CD14-positive monocyte (primary cell): ENCODE results near the gene FBXL13. TPM values are rescaled to one million over a fixed set of nuclear protein-coding genes. Genes with fewer than 3 reads are reported as not detected.

ENCODE experiments used
- DNase-seq, 3 donors: peaks; one replicate each; pipeline ENCODE4 v3.0.0-alpha.2; 2011 to 2022
- H2AFZ ChIP-seq: 2 replicates; pipeline ENCODE4 v1.6.0; 2012; ENCODE audit warnings: mild to moderate bottlenecking, low read depth, low read length, inconsistent platforms; ENCODE audit not compliant: insufficient read depth, poor library complexity, severe bottlenecking
- H3K27ac ChIP-seq, 2 donors: 1 replicate in 1 of 2; 2 replicates in 1 of 2; pipeline ENCODE4 v1.5.1; 2012 to 2013; ENCODE audit warnings: low read length in 2 of 2, control low read depth in 1 of 2, inconsistent platforms in 1 of 2, low read depth in 1 of 2, mild to moderate bottlenecking in 1 of 2
- H3K27me3 ChIP-seq, 2 donors: one replicate each; pipeline versions ENCODE4 v1.6.0 to v1.6.1; 2011 to 2013; ENCODE audit warnings: low read length in 2 of 2; ENCODE audit not compliant: control insufficient read depth in 2 of 2, insufficient read depth in 2 of 2
- H3K36me3 ChIP-seq, 2 donors: replicated peaks in 1 of 2; 1 replicate in 1 of 2; 2 replicates in 1 of 2; pipeline versions ENCODE4 v1.5.1 to v1.6.1; 2012 to 2013; ENCODE audit warnings: low read length in 2 of 2, control low read depth in 1 of 2, inconsistent platforms in 1 of 2, mild to moderate bottlenecking in 1 of 2; ENCODE audit not compliant: insufficient read depth in 2 of 2, control insufficient read depth in 1 of 2
- H3K4me1 ChIP-seq, 2 donors: 1 replicate in 1 of 2; 2 replicates in 1 of 2; pipeline versions ENCODE4 v1.5.1 to v1.6.1; 2012 to 2013; ENCODE audit warnings: low read length in 2 of 2, control low read depth in 1 of 2, inconsistent platforms in 1 of 2, mild to moderate bottlenecking in 1 of 2, moderate library complexity in 1 of 2; ENCODE audit not compliant: insufficient read depth in 2 of 2, control insufficient read depth in 1 of 2
- H3K4me2 ChIP-seq: replicated peaks from 2 replicates; pipeline ENCODE3; 2012; ENCODE audit warnings: low read length, moderate library complexity, mild to moderate bottlenecking; ENCODE audit not compliant: poor library complexity, severe bottlenecking; ENCODE audit errors: extremely low read depth
- H3K4me3 ChIP-seq, 3 experiments: fragments of 200-600 bp in 1 of 3; sonication (generic) in 1 of 3; replicated peaks in 1 of 3; 1 replicate in 2 of 3; 2 replicates in 1 of 3; pipeline ENCODE4 v1.5.1; 2011 to 2013; ENCODE audit warnings: low read length in 3 of 3, mild to moderate bottlenecking in 3 of 3, control low read depth in 2 of 3, low read depth in 2 of 3, inconsistent platforms in 1 of 3, moderate library complexity in 1 of 3
- H3K79me2 ChIP-seq: 2 replicates; pipeline ENCODE4 v1.6.0; 2012; ENCODE audit warnings: mild to moderate bottlenecking, control low read depth, inconsistent platforms, low read length, moderate library complexity; ENCODE audit not compliant: insufficient read depth
- H3K9ac ChIP-seq: 2 replicates; pipeline ENCODE4 v1.6.0; 2017; ENCODE audit warnings: low read length, mild to moderate bottlenecking; ENCODE audit not compliant: insufficient read depth, poor library complexity, severe bottlenecking
- H3K9me3 ChIP-seq, 2 donors: replicated peaks in 1 of 2; 1 replicate in 1 of 2; 2 replicates in 1 of 2; pipeline versions ENCODE4 v1.5.1 to v1.6.1; 2012 to 2013; ENCODE audit warnings: low read length in 2 of 2, control low read depth in 1 of 2; ENCODE audit not compliant: control insufficient read depth in 1 of 2, insufficient read depth in 1 of 2
- H4K20me1 ChIP-seq: 2 replicates; pipeline ENCODE4 v1.6.0; 2012; ENCODE audit warnings: mild to moderate bottlenecking, low read length, control low read depth, moderate library complexity; ENCODE audit not compliant: insufficient read depth
- H3K27ac Mint-ChIP-seq, 7 donors: one replicate each; pipeline ENCODE4 v1.8.0; 2020; ENCODE audit warnings: mild to moderate bottlenecking in 7 of 7, mixed read lengths in 7 of 7, moderate library complexity in 6 of 7, inconsistent platforms in 2 of 7
- H3K27me3 Mint-ChIP-seq, 3 donors: one replicate each; pipeline ENCODE4 v1.8.0; 2021 to 2022; ENCODE audit warnings: low read depth in 3 of 3, mild to moderate bottlenecking in 3 of 3, mixed read lengths in 3 of 3, moderate library complexity in 3 of 3, inconsistent platforms in 1 of 3
- H3K36me3 Mint-ChIP-seq, 2 donors: one replicate each; pipeline ENCODE4 v1.8.0; 2020; ENCODE audit warnings: mixed read lengths in 2 of 2, inconsistent platforms in 1 of 2, mild to moderate bottlenecking in 1 of 2
- H3K4me1 Mint-ChIP-seq: one replicate; pipeline ENCODE4 v1.8.0; 2020; ENCODE audit warnings: mild to moderate bottlenecking, mixed read lengths
- H3K4me3 Mint-ChIP-seq, 2 donors: one replicate each; pipeline ENCODE4 v1.8.0; 2020; ENCODE audit warnings: mild to moderate bottlenecking in 2 of 2, mixed read lengths in 2 of 2, moderate library complexity in 1 of 2
- H3K9me3 Mint-ChIP-seq, 7 donors: one replicate each; pipeline ENCODE4 v1.8.0; 2020 to 2022; ENCODE audit warnings: mixed read lengths in 7 of 7, mild to moderate bottlenecking in 6 of 7, moderate library complexity in 6 of 7, inconsistent platforms in 2 of 7
- CTCF ChIP-seq: fragments of 200-600 bp; IDR thresholded peaks from one replicate; pipeline ENCODE4 v1.8.0; 2022; ENCODE audit warnings: antibody characterized with exemption, mild to moderate bottlenecking
- WGBS: methylation state at CpG from one replicate; pipeline ENCODE4 v1.1.5; 2013; ENCODE audit warnings: missing lambda C conversion rate; ENCODE audit not compliant: insufficient coverage; 5-methylcytosine and 5-hydroxymethylcytosine counted together
- intact Hi-C, 2 donors: fragments of 100-400 bp; cut with micrococcal nuclease; formaldehyde crosslinking; loops; one replicate each; pipeline versions ENCODE4 v1.15.0 to v1.15.1; 2023
- polyA plus RNA-seq, 3 donors: library from polyadenylated mRNA; depleted of rRNA in 1 of 3; unstranded in 2 of 3; stranded (reverse) in 1 of 3; fragments of 300-500 nt in 2 of 3; fragments of >200 nt in 1 of 3; fragmentation: Illumina TruSeq in 2 of 3; gene quantifications; 1 replicate in 2 of 3; 2 replicates in 1 of 3; pipeline ENCODE4 v1.2.3, GENCODE V29; 2012 to 2021

Gene FBXL13
- polyA plus RNA-seq, 3 donors = 0.05 TPM; not detected in 2

- H3K79me2 ChIP-seq = no peaks in the 10 kb centered on the region
- H3K4me2 ChIP-seq = no peak overlapping the region
- intact Hi-C loops = no loop called here
These were observed 238.2 kb downstream of the FBXL13 start for GRCh38 chr7:102836191-102836919.

GRCh38 chr7:102834999-102835398 lies 239.6 kb downstream of the FBXL13 start:
- Histone ChIP-seq H2AFZ (no peak overlapping the region), H3K27ac (no peak overlapping the region), H4K20me1 (no peaks in the 10 kb centered on the region), H3K4me2 (no peak overlapping the region), H3K9ac (no peak overlapping the region), H3K9me3 (no peaks in the 10 kb centered on the region), H3K4me1 (no peaks in the 10 kb centered on the region), H3K79me2 (no peaks in the 10 kb centered on the region), H3K27me3 (no peaks in the 10 kb centered on the region), H3K36me3 (no peaks in the 10 kb centered on the region), H3K4me3 (no peak overlapping the region)
- Mint-ChIP-seq H3K4me3 (no peak overlapping the region), H3K27me3 (no peaks in the 10 kb centered on the region), H3K4me1 (no peaks in the 10 kb centered on the region), H3K9me3 (peaks cover 0 to 3% (median 0%) of the 10 kb centered on the region in 7 donors), H3K27ac (no peak overlapping the region), H3K36me3 (peaks cover 8 to 16% of the 10 kb centered on the region in 2 donors)
- no peak for TF ChIP-seq CTCF
- 100% methylated on average over 1 of the region's 1 CpG for WGBS
- intact Hi-C loops = no loop called here
- no peak for DNase-seq

More at GRCh38 chr7:102836191-102836919, 238.2 kb downstream of the FBXL13 start:
- H4K20me1 ChIP-seq = no peaks in the 10 kb centered on the region
- WGBS = 100% methylated on average over 2 of the region's 6 CpGs
- H3K27ac ChIP-seq = no peak overlapping the region
- no peak overlapping the region for H3K4me3 ChIP-seq
- no peak overlapping the region for H2AFZ ChIP-seq
- H3K9me3 Mint-ChIP-seq = peaks cover 0 to 3% (median 0%) of the 10 kb centered on the region in 7 donors
- no peaks in the 10 kb centered on the region for H3K27me3 ChIP-seq
- TF ChIP-seq CTCF = no peak
- H3K4me3 Mint-ChIP-seq = no peak overlapping the region
- H3K36me3 ChIP-seq = no peaks in the 10 kb centered on the region
- no peaks in the 10 kb centered on the region for H3K4me1 Mint-ChIP-seq
- DNase-seq = no peak
- no peak overlapping the region for H3K9ac ChIP-seq
- H3K36me3 Mint-ChIP-seq = peaks cover 4 to 13% of the 10 kb centered on the region in 2 donors
- H3K27me3 Mint-ChIP-seq = no peaks in the 10 kb centered on the region
- H3K9me3 ChIP-seq = no peaks in the 10 kb centered on the region
- no peaks in the 10 kb centered on the region for H3K4me1 ChIP-seq
- H3K27ac Mint-ChIP-seq = no peak overlapping the region
